NT2/D1 (cell line): ENCODE measurements around the gene YWHAQ.

Source experiments
- DNase-seq: peaks from one replicate; pipeline ENCODE4 v3.0.0-alpha.2; 2011; ENCODE audit warnings: low read depth, low spot score
- H3K27me3 ChIP-seq: 2 replicates; pipeline ENCODE4 v1.6.0; 2011; ENCODE audit warnings: mild to moderate bottlenecking; ENCODE audit not compliant: insufficient read length, insufficient read depth
- H3K36me3 ChIP-seq: 2 replicates; pipeline ENCODE4 v1.6.1; 2011; ENCODE audit warnings: mild to moderate bottlenecking, low read length, mixed read lengths; ENCODE audit not compliant: insufficient read depth, insufficient read length
- H3K4me1 ChIP-seq: 2 replicates; pipeline ENCODE4 v1.5.1; 2011; ENCODE audit not compliant: insufficient read depth, insufficient read length
- H3K4me3 ChIP-seq: 2 replicates; pipeline ENCODE4 v1.5.1; 2011; ENCODE audit warnings: low read depth; ENCODE audit not compliant: insufficient read length
- H3K9ac ChIP-seq: 2 replicates; pipeline ENCODE4 v1.6.0; 2011; ENCODE audit warnings: low read depth; ENCODE audit not compliant: insufficient read length
- H3K9me3 ChIP-seq: 2 replicates; pipeline ENCODE4 v1.5.1; 2011; ENCODE audit warnings: mild to moderate bottlenecking, low read length; ENCODE audit not compliant: insufficient read depth
- SUZ12 ChIP-seq: IDR thresholded peaks from 2 replicates; pipeline ENCODE4 v1.6.1; 2011; ENCODE audit not compliant: insufficient read length, insufficient read depth; ENCODE audit errors: extremely low read depth
- YY1 ChIP-seq: IDR thresholded peaks from 2 replicates; pipeline ENCODE4 v1.6.1; 2011; ENCODE audit not compliant: insufficient read length, insufficient read depth
- ZNF274 ChIP-seq: IDR thresholded peaks from 2 replicates; pipeline ENCODE4 v1.6.1; 2011; ENCODE audit warnings: mild to moderate bottlenecking, low read depth, low read length

The YWHAQ gene

DNA sequence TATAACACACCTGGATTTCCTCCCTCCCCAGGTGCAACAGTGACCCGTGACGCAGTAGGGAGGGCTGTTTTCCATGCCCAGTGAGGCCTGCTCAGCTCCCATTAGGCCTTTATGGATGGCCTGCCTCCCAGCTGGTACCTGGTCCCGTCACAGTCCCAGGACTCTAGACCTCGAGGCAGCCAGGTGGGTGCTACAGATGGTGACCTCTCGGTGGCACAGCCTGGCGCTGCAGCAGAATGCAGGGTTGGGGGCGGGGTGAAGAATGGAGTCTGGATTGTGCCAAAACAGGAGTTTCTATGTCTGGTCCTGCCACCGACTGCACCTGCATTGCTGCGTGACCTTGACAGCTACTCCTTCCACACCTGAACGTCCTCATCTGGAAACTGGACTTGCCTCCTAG, 18.0 kb upstream of the YWHAQ start:
- no peak for DNase-seq
- no peaks in the 10 kb centered on the region for H3K36me3 ChIP-seq
- no peaks in the 10 kb centered on the region for H3K4me1 ChIP-seq

DNA sequence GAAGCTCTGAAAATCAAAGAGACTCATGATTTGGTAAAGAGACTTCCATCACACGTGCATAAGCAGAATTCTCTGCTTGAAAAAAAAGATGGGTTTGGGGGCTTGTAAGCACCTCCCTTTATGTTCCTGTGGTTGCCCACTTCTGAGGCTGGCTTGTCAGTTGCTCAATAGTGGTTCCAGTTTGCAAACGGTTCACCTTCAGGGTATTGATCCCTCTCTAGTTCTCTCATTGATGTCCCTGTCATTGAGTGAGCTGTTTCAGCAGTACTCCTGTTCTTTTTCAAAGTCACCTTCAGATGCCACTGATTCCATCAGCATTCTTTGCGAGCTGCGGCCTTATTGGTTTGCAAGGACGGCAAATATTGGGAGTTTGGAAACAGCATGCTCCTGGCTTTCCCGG, 17.1 kb upstream of the YWHAQ start:
- Histone ChIP-seq H3K9ac (no peak overlapping the region), H3K4me1 (no peaks in the 10 kb centered on the region), H3K27me3 (peaks cover 4% of the 10 kb centered on the region), H3K36me3 (no peaks in the 10 kb centered on the region), H3K9me3 (no peaks in the 10 kb centered on the region), H3K4me3 (no peak overlapping the region)
- no peak for TF ChIP-seq SUZ12
- TF ChIP-seq ZNF274 = no peak
- no peak for TF ChIP-seq YY1
- DNase-seq = no peak

More for the DNA sequence above, 18.0 kb upstream of the YWHAQ start:
- Histone ChIP-seq H3K9me3 (no peaks in the 10 kb centered on the region), H3K9ac (no peak overlapping the region), H3K4me3 (no peak overlapping the region), H3K27me3 (no peaks in the 10 kb centered on the region)
- TF ChIP-seq YY1 (no peak), SUZ12 (no peak), ZNF274 (no peak)

DNA sequence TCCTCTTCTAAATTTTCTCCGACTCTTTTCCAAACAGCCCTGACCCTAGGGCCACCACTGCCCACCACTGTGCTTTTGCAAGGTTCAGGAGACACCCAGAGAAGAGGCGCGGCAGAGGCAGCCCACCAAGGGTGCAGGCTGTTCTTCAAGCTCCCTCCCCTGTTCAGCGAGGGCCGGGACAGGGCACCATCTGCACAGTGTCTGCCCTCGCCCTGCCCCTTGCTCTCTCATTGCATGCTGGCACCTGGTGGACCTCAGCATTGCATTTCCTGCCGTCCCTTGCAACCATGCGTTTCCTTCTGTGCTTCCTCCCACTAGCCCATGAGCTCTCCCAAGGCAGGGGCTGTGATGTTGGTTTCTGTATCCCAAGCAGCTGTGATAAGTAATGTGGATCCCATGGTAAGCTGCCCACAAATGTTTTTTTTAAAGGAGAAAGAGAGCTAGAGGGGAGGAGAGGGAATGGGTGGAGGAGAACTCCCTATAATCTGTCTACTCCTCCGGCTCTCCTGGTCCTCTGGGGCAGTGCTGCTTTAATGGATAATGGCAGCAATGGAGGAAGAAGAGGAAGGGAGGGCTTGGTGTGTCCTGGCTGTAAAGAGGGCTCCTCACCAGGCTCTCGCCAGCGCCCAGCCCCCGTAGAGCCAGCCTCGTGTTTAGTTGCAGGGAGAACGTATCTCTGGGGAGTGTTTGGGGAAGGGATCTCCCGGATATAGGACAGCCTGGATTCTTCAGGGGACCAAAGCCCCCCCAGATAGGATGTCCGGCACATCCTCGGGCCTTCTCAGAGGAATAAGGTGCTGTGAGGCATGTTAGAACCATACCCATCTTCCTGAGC, 15.6 kb upstream of the YWHAQ start:
- no peak for TF ChIP-seq YY1
- TF ChIP-seq ZNF274 = no peak
- TF ChIP-seq SUZ12 = no peak
- no peak overlapping the region for H3K9ac ChIP-seq
- no peaks in the 10 kb centered on the region for H3K36me3 ChIP-seq
- H3K9me3 ChIP-seq = no peaks in the 10 kb centered on the region
- no peaks in the 10 kb centered on the region for H3K4me1 ChIP-seq
- DNase-seq = no peak
- no peak overlapping the region for H3K4me3 ChIP-seq
- peaks cover 4% of the 10 kb centered on the region for H3K27me3 ChIP-seq

DNA sequence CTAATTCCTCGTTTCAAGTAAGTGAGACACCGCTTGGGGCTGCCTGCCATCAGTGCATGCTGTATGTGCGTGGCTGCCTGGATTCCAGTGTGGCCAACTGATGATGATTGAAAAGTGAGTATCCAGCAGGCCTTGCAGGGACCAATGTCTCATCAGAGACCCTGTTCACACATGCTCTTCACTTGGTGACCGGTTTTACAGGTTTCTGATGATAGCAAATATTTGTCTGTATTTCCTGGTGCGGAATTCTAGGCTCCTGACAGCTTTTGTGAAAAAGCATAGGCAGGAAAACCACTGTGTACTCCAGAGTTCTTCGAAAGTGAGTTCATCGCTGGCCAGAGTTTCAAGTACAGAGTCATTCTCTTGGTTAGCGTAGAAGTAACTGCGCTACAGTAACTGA, 13.8 kb upstream of the YWHAQ start:
- H3K36me3 ChIP-seq = no peaks in the 10 kb centered on the region
- H3K9ac ChIP-seq = no peak overlapping the region
- DNase-seq = no peak
- no peaks in the 10 kb centered on the region for H3K4me1 ChIP-seq
- H3K27me3 ChIP-seq = peaks cover 4% of the 10 kb centered on the region
- no peaks in the 10 kb centered on the region for H3K9me3 ChIP-seq
- TF ChIP-seq YY1 (no peak), SUZ12 (no peak), ZNF274 (no peak)
- no peak overlapping the region for H3K4me3 ChIP-seq

DNA sequence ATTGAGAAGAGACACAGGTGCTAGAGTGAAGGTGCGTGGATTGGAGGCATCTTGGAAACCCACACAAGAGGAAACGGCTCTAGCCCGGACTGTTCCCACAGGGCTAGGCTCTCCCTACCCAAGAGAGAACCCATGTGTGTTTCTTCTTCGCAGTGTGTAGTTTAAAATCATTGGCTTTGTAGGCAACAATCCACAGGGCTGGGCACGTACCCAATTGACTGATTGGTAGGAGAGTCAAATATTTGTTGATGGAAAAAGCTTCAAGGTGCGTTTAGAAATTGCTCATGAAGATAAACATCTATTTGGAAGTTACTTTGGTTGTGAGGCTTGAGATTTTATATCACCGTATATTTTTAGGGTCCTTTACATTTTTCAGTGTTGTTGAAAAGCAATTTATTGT, 13.2 kb upstream of the YWHAQ start:
- TF ChIP-seq YY1 = no peak
- TF ChIP-seq SUZ12 = no peak
- TF ChIP-seq ZNF274 = no peak
- Histone ChIP-seq H3K27me3 (peaks cover 4% of the 10 kb centered on the region), H3K9me3 (no peaks in the 10 kb centered on the region), H3K4me3 (no peak overlapping the region), H3K9ac (no peak overlapping the region), H3K4me1 (no peaks in the 10 kb centered on the region), H3K36me3 (no peaks in the 10 kb centered on the region)
- DNase-seq = no peak

DNA sequence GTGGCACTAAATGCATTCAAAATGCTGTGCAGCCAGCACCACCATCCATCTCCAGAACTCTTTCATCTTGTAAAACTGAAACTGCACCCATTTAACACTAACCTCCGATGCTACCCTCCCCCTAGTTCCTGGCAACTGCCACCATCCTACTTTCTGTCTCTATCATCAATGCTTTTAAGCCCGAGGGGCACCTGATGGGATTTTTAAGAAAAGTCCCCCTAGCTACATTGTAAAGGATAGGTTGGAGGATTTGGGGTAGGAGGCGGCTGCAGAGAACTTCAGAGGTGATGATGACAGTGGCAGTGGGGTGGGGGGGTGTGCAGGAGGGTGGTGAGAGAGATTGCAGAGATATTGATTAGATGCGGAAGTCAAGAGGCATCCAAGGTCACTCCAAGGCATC, 10.8 kb upstream of the YWHAQ start:
- TF ChIP-seq YY1 = no peak
- TF ChIP-seq ZNF274 = no peak
- TF ChIP-seq SUZ12 = no peak
- H3K4me3 ChIP-seq = no peak overlapping the region

DNA sequence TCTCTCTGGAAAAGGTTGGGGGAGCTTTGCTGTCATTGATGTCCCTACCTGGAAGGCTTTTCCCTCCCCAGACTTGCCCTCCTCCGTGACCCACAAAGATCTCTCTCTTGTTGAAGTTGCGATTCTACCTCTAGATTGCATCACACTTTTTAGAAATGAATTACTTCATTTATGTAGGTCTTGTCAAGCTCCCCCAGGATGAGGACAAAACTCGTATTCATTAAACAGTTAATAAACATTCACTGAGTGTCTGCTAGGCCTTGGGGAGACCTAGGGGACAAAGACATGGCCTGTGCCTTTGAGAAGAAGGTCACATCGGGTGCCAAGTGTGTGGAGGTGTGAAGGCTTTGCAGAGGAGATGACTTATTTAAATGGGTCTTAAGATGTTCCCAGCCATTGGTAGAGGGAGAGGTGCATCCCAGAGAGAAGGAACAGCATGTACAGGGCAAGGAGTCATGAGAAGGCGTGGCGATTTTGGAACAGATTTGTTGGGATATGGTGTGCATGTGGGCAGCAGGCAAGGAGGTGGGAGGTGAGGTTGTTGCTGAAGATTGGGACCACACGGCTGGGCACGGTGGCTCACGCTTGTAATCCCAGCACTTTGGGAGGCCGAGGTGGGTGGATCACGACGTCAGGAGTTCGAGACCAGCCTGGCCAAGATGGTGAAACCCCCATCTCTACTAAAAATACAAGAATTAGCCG, 9.8 kb upstream of the YWHAQ start:
- Histone ChIP-seq H3K9ac (no peak overlapping the region), H3K4me1 (peaks cover 8% of the 10 kb centered on the region), H3K9me3 (no peaks in the 10 kb centered on the region), H3K36me3 (no peaks in the 10 kb centered on the region), H3K27me3 (peaks cover 4% of the 10 kb centered on the region), H3K4me3 (no peak overlapping the region)
- TF ChIP-seq SUZ12 (no peak), YY1 (no peak), ZNF274 (no peak)
- DNase-seq = no peak

More for the DNA sequence above, 10.8 kb upstream of the YWHAQ start:
- Histone ChIP-seq H3K4me1 (peaks cover 8% of the 10 kb centered on the region), H3K9me3 (no peaks in the 10 kb centered on the region), H3K9ac (no peak overlapping the region), H3K36me3 (no peaks in the 10 kb centered on the region), H3K27me3 (peaks cover 4% of the 10 kb centered on the region)
- no peak for DNase-seq
